ENCODE data around the gene ETFA.

DNA sequence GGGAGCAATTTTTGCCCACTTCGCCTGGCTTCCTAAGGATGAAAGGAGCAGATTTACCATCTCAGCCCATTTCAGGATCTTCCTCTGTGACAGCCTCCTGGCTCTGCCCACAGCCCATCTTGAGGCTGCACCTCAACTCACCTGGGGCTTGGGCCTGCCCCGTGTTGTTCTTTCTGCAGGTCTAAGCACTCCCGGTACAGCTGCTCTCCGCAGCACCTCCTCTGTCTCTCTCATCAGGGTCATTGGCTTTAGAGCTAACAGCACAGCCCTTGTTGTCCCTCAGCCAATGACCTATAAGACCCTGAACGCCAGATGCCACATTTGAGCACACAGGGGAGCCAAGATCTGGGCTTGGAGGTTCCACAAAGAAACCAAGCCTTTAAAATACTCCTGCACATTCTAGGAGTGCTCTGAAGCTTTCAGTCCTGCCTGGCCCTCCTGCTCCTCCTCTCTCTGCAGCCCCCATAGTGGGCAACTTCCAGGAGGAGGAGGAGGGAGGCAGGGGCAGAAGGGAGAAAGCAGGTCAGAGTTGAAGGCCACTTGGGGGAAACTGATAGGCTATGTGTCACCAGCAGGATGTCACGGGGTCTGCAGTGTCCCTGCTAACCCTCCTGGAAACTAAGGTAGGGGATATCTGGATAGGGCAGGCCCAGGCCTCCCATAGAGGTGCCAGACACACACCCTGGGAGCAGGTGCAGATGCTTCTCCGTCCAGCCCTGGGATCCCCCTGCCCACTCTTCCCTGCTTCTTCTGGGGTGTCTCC lies 115.6 kb downstream of the ETFA start:
- TF ChIP-seq CTCF (IDR thresholded peaks at IDR 0.05; ENCODE audit: low read depth, low read length) (no peak), EZH2phosphoT487 (IDR thresholded peaks at IDR 0.05; ENCODE audit: low read depth) (no peak)
